CD14-positive monocyte (primary cell): ENCODE data around the gene ADH1C. TPM values are rescaled to one million over a fixed set of nuclear protein-coding genes. Genes with fewer than 3 reads are reported as not detected.

Experiments
- DNase-seq, 3 donors: peaks; one replicate each; pipeline ENCODE4 v3.0.0-alpha.2; 2011 to 2022
- H2AFZ ChIP-seq: 2 replicates; pipeline ENCODE4 v1.6.0; 2012; ENCODE audit warnings: mild to moderate bottlenecking, low read depth, low read length, inconsistent platforms; ENCODE audit not compliant: insufficient read depth, poor library complexity, severe bottlenecking
- H3K27ac ChIP-seq, 2 donors: 1 replicate in 1 of 2; 2 replicates in 1 of 2; pipeline ENCODE4 v1.5.1; 2012 to 2013; ENCODE audit warnings: low read length in 2 of 2, control low read depth in 1 of 2, inconsistent platforms in 1 of 2, low read depth in 1 of 2, mild to moderate bottlenecking in 1 of 2
- H3K27me3 ChIP-seq, 2 donors: one replicate each; pipeline versions ENCODE4 v1.6.0 to v1.6.1; 2011 to 2013; ENCODE audit warnings: low read length in 2 of 2; ENCODE audit not compliant: control insufficient read depth in 2 of 2, insufficient read depth in 2 of 2
- H3K36me3 ChIP-seq, 2 donors: replicated peaks in 1 of 2; 1 replicate in 1 of 2; 2 replicates in 1 of 2; pipeline versions ENCODE4 v1.5.1 to v1.6.1; 2012 to 2013; ENCODE audit warnings: low read length in 2 of 2, control low read depth in 1 of 2, inconsistent platforms in 1 of 2, mild to moderate bottlenecking in 1 of 2; ENCODE audit not compliant: insufficient read depth in 2 of 2, control insufficient read depth in 1 of 2
- H3K4me1 ChIP-seq, 2 donors: 1 replicate in 1 of 2; 2 replicates in 1 of 2; pipeline versions ENCODE4 v1.5.1 to v1.6.1; 2012 to 2013; ENCODE audit warnings: low read length in 2 of 2, control low read depth in 1 of 2, inconsistent platforms in 1 of 2, mild to moderate bottlenecking in 1 of 2, moderate library complexity in 1 of 2; ENCODE audit not compliant: insufficient read depth in 2 of 2, control insufficient read depth in 1 of 2
- H3K4me2 ChIP-seq: replicated peaks from 2 replicates; pipeline ENCODE3; 2012; ENCODE audit warnings: low read length, moderate library complexity, mild to moderate bottlenecking; ENCODE audit not compliant: poor library complexity, severe bottlenecking; ENCODE audit errors: extremely low read depth
- H3K4me3 ChIP-seq, 3 experiments: fragments of 200-600 bp in 1 of 3; sonication (generic) in 1 of 3; replicated peaks in 1 of 3; 1 replicate in 2 of 3; 2 replicates in 1 of 3; pipeline ENCODE4 v1.5.1; 2011 to 2013; ENCODE audit warnings: low read length in 3 of 3, mild to moderate bottlenecking in 3 of 3, control low read depth in 2 of 3, low read depth in 2 of 3, inconsistent platforms in 1 of 3, moderate library complexity in 1 of 3
- H3K79me2 ChIP-seq: 2 replicates; pipeline ENCODE4 v1.6.0; 2012; ENCODE audit warnings: mild to moderate bottlenecking, control low read depth, inconsistent platforms, low read length, moderate library complexity; ENCODE audit not compliant: insufficient read depth
- H3K9ac ChIP-seq: 2 replicates; pipeline ENCODE4 v1.6.0; 2017; ENCODE audit warnings: low read length, mild to moderate bottlenecking; ENCODE audit not compliant: insufficient read depth, poor library complexity, severe bottlenecking
- H3K9me3 ChIP-seq, 2 donors: replicated peaks in 1 of 2; 1 replicate in 1 of 2; 2 replicates in 1 of 2; pipeline versions ENCODE4 v1.5.1 to v1.6.1; 2012 to 2013; ENCODE audit warnings: low read length in 2 of 2, control low read depth in 1 of 2; ENCODE audit not compliant: control insufficient read depth in 1 of 2, insufficient read depth in 1 of 2
- H4K20me1 ChIP-seq: 2 replicates; pipeline ENCODE4 v1.6.0; 2012; ENCODE audit warnings: mild to moderate bottlenecking, low read length, control low read depth, moderate library complexity; ENCODE audit not compliant: insufficient read depth
- H3K27ac Mint-ChIP-seq, 7 donors: one replicate each; pipeline ENCODE4 v1.8.0; 2020; ENCODE audit warnings: mild to moderate bottlenecking in 7 of 7, mixed read lengths in 7 of 7, moderate library complexity in 6 of 7, inconsistent platforms in 2 of 7
- H3K27me3 Mint-ChIP-seq, 3 donors: one replicate each; pipeline ENCODE4 v1.8.0; 2021 to 2022; ENCODE audit warnings: low read depth in 3 of 3, mild to moderate bottlenecking in 3 of 3, mixed read lengths in 3 of 3, moderate library complexity in 3 of 3, inconsistent platforms in 1 of 3
- H3K36me3 Mint-ChIP-seq, 2 donors: one replicate each; pipeline ENCODE4 v1.8.0; 2020; ENCODE audit warnings: mixed read lengths in 2 of 2, inconsistent platforms in 1 of 2, mild to moderate bottlenecking in 1 of 2
- H3K4me1 Mint-ChIP-seq: one replicate; pipeline ENCODE4 v1.8.0; 2020; ENCODE audit warnings: mild to moderate bottlenecking, mixed read lengths
- H3K4me3 Mint-ChIP-seq, 2 donors: one replicate each; pipeline ENCODE4 v1.8.0; 2020; ENCODE audit warnings: mild to moderate bottlenecking in 2 of 2, mixed read lengths in 2 of 2, moderate library complexity in 1 of 2
- H3K9me3 Mint-ChIP-seq, 7 donors: one replicate each; pipeline ENCODE4 v1.8.0; 2020 to 2022; ENCODE audit warnings: mixed read lengths in 7 of 7, mild to moderate bottlenecking in 6 of 7, moderate library complexity in 6 of 7, inconsistent platforms in 2 of 7
- CTCF ChIP-seq: fragments of 200-600 bp; IDR thresholded peaks from one replicate; pipeline ENCODE4 v1.8.0; 2022; ENCODE audit warnings: antibody characterized with exemption, mild to moderate bottlenecking
- WGBS: methylation state at CpG from one replicate; pipeline ENCODE4 v1.1.5; 2013; ENCODE audit warnings: missing lambda C conversion rate; ENCODE audit not compliant: insufficient coverage; 5-methylcytosine and 5-hydroxymethylcytosine counted together
- intact Hi-C, 2 donors: fragments of 100-400 bp; cut with micrococcal nuclease; formaldehyde crosslinking; loops; one replicate each; pipeline versions ENCODE4 v1.15.0 to v1.15.1; 2023
- polyA plus RNA-seq, 3 donors: library from polyadenylated mRNA; depleted of rRNA in 1 of 3; unstranded in 2 of 3; stranded (reverse) in 1 of 3; fragments of 300-500 nt in 2 of 3; fragments of >200 nt in 1 of 3; fragmentation: Illumina TruSeq in 2 of 3; gene quantifications; 1 replicate in 2 of 3; 2 replicates in 1 of 3; pipeline ENCODE4 v1.2.3, GENCODE V29; 2012 to 2021

Gene ADH1C
- polyA plus RNA-seq, 3 donors = not detected

DNA sequence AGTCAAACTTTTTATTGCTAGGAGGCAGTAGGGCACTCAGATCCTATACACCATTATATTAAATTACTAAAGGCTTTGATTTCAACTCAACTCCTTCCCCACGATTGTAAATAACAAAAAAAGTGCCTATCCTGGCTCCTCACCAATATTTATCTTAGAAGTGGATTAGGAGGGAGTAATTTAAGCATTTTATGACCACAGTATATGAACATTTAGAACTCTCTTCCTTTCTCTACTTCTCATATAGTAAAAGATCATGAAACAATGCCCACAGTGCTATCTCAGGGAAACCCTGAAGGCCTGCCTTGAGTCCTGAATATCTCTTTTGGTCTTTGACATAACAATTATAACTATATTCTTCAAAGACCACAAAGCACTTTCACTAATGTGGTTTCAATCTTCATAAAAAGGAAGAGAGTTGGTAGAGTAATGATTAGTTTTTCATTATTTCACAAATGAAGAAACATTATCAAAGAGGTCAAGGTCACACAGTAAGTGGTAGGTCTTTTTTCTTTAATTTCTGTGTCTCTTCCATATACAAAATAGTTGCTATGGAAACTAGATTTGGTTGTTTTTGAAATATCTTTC is 29.1 kb upstream of the ADH1C start:
- Mint-ChIP-seq H3K27ac (no peak overlapping the region), H3K36me3 (no peaks in the 10 kb centered on the region), H3K27me3 (no peaks in the 10 kb centered on the region), H3K9me3 (peaks cover 0 to 9% (median 2%) of the 10 kb centered on the region in 7 donors), H3K4me1 (no peaks in the 10 kb centered on the region), H3K4me3 (no peak overlapping the region)
- H3K27ac ChIP-seq = no peak overlapping the region
- no peak overlapping the region for H3K4me3 ChIP-seq
- H3K4me1 ChIP-seq = no peaks in the 10 kb centered on the region
- H3K36me3 ChIP-seq = no peaks in the 10 kb centered on the region
- no peak overlapping the region for H3K9ac ChIP-seq
- no peaks in the 10 kb centered on the region for H4K20me1 ChIP-seq
- no peak overlapping the region for H2AFZ ChIP-seq
- no peak overlapping the region for H3K4me2 ChIP-seq
- no peaks in the 10 kb centered on the region for H3K79me2 ChIP-seq
- no peak for TF ChIP-seq CTCF
- WGBS = no CpG with 5 or more reads among the region's 1 CpG
- DNase-seq = no peak
- intact Hi-C loops = no loop called here
- no peaks in the 10 kb centered on the region for H3K9me3 ChIP-seq
- no peaks in the 10 kb centered on the region for H3K27me3 ChIP-seq

DNA sequence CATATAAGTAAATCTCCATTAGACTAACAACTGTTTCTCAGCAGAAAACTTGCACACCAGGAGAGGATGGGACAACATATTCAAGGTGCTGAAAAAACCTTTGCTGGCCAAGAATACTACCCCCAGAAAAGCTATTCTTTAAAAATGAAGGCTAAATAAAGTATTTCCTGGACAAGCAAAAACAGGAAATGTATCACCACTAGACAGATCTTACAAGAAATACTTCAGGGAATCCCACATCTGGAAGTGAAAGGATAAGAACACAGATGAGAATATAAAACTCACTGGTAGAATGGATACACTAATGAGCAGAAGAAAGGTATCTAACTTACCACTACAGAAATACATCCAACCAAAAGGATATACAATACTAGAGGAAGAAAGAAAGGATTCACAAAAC is 27.0 kb upstream of the ADH1C start:
- no peaks in the 10 kb centered on the region for H4K20me1 ChIP-seq
- H3K27ac ChIP-seq = no peak overlapping the region
- H3K9me3 ChIP-seq = peaks cover 0 to 6% of the 10 kb centered on the region in 2 donors
- TF ChIP-seq CTCF = no peak
- no peak overlapping the region for H3K4me3 ChIP-seq
- no peak overlapping the region for H2AFZ ChIP-seq
- H3K4me1 ChIP-seq = no peaks in the 10 kb centered on the region
- no peak overlapping the region for H3K4me2 ChIP-seq
- intact Hi-C loops = no loop called here
- H3K36me3 Mint-ChIP-seq = no peaks in the 10 kb centered on the region
- no peaks in the 10 kb centered on the region for H3K4me1 Mint-ChIP-seq
- H3K27ac Mint-ChIP-seq = no peak overlapping the region
- no peaks in the 10 kb centered on the region for H3K79me2 ChIP-seq
- no peak for DNase-seq
- peaks cover 0 to 2% (median 0%) of the 10 kb centered on the region in 3 donors for H3K27me3 Mint-ChIP-seq
- H3K9me3 Mint-ChIP-seq = peaks cover 0 to 18% (median 9%) of the 10 kb centered on the region in 7 donors
- no peaks in the 10 kb centered on the region for H3K27me3 ChIP-seq
- no peaks in the 10 kb centered on the region for H3K36me3 ChIP-seq
- H3K9ac ChIP-seq = no peak overlapping the region
- H3K4me3 Mint-ChIP-seq = no peak overlapping the region
